NCI-H2029 (cell line): ENCODE data around the gene STON2.
A peak's percentile ranks its signal among the peaks of the same experiment; 100 is the strongest.

ENCODE experiments used
- DNase-seq: peaks from one replicate; lab custom pipeline; 2025; lab: John Stamatoyannopoulos, UW

STON2 gene

GRCh38 chr14:81331229-81332021, 68.7 kb downstream of the STON2 start:
- no peak for DNase-seq

- DNase-seq, result no peak
Measured at GRCh38 chr14:81330619-81331122, 69.5 kb downstream of the STON2 start.

GRCh38 chr14:81329640-81330381, 70.3 kb downstream of the STON2 start:
- DNase-seq, result no peak

- DNase-seq, result no peak
Measured at GRCh38 chr14:81326451-81326850, 73.7 kb downstream of the STON2 start.

GRCh38 chr14:81324011-81324410, 76.1 kb downstream of the STON2 start:
- DNase-seq, result no peak

- no peak for DNase-seq
Measured at GRCh38 chr14:81323093-81323492, 77.0 kb downstream of the STON2 start.

- DNase-seq, result no peak
Measured at GRCh38 chr14:81319946-81320345, 80.2 kb downstream of the STON2 start.

- no peak for DNase-seq
Measured at GRCh38 chr14:81319314-81319713, 80.8 kb downstream of the STON2 start.

- no peak for DNase-seq
Measured at GRCh38 chr14:81315341-81315740, 84.8 kb downstream of the STON2 start.

GRCh38 chr14:81314443-81315175, 85.5 kb downstream of the STON2 start:
- no peak for DNase-seq

GRCh38 chr14:81313775-81314429, 86.2 kb downstream of the STON2 start:
- DNase-seq, result no peak

- no peak for DNase-seq
Measured at GRCh38 chr14:81313200-81313599, 86.9 kb downstream of the STON2 start.

- DNase-seq, result no peak
Measured at GRCh38 chr14:81312289-81312876, 87.7 kb downstream of the STON2 start.

GRCh38 chr14:81311778-81312177, 88.3 kb downstream of the STON2 start:
- DNase-seq, result no peak

GRCh38 chr14:81311141-81311540, 89.0 kb downstream of the STON2 start:
- no peak for DNase-seq

- DNase-seq, result no peak
Measured at GRCh38 chr14:81310606-81311005, 89.5 kb downstream of the STON2 start.

GRCh38 chr14:81309511-81309910, 90.6 kb downstream of the STON2 start:
- no peak for DNase-seq

- DNase-seq, result no peak
Measured at GRCh38 chr14:81305743-81306142, 94.4 kb downstream of the STON2 start.

- DNase-seq, result no peak
Measured at GRCh38 chr14:81305065-81305464, 95.1 kb downstream of the STON2 start.

GRCh38 chr14:81303258-81303935, 96.7 kb downstream of the STON2 start:
- peak; percentile 69 for DNase-seq

GRCh38 chr14:81302638-81303037, 97.5 kb downstream of the STON2 start:
- no peak for DNase-seq
